ENCODE results near the gene LONP2. TPM values are rescaled to one million over a fixed set of nuclear protein-coding genes. Genes with fewer than 3 reads are reported as not detected.
A peak's percentile ranks its signal among the peaks of the same experiment; 100 is the strongest.

Gene LONP2
- total and polyA plus RNA-seq, 2 of the 13 experiments (the other 11 are each of a cell fraction or from before 2014, with no cell fraction given) = 39.2 to 63.3 TPM

DNA sequence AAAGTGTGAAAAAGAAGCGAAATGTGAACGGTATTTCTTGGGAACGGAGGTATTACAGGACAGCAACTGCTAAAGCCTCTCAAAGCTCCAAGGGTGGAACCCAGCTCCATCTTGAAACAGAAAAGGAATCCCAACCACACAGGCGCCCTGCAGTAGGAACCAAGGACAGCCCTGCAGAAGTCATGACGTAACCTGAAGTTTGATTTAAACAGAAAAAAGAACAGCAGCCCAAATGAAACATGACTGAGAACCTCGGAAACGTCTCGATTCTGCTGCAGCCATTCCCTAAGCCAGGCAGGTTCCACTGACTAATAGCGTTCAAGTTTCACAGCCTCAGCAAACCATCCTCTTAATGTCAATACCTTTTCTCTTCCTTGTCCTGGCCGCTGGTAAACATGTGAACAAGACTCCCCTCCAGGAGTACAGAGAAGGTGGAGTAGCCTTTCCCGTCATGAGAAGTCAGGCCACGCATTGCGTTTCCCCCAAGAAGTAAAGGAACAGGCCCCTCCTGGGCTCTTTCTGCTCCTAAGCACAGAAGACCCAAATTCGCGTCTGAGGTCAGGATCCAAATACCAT is 121.0 kb downstream of the LONP2 start (continued):
- TF ChIP-seq ZNF530 (CRISPR knock-in tag; IDR thresholded peaks at IDR 0.05; ENCODE audit: low read depth) (no peak), EEA1 (CRISPR knock-in tag; IDR thresholded peaks at IDR 0.05; ENCODE audit: borderline replicate concordance) (no peak), ZNF564 (CRISPR knock-in tag; IDR thresholded peaks at IDR 0.05) (no peak), TGIF2 (CRISPR knock-in tag; IDR thresholded peaks at IDR 0.05) (peak; percentile 31), SSRP1 (CRISPR knock-in tag; IDR thresholded peaks at IDR 0.05) (peak; percentile 84; the same call in 1 of the 2 replicates), ZNF619 (CRISPR knock-in tag; IDR thresholded peaks at IDR 0.05) (no peak), FOXO1 (CRISPR knock-in tag; IDR thresholded peaks at IDR 0.05) (0 out of 2 replicates have a peak, but pooled peaks have one; percentile 5), RELA (CRISPR knock-in tag; IDR thresholded peaks at IDR 0.05) (no peak), ZNF841 (CRISPR knock-in tag; IDR thresholded peaks at IDR 0.05; ENCODE audit: borderline replicate concordance) (no peak), MEF2D (CRISPR knock-in tag; IDR thresholded peaks at IDR 0.05) (0 out of 2 replicates have a peak, but pooled peaks have one; percentile 27), DMAP1 (CRISPR knock-in tag; IDR thresholded peaks at IDR 0.05) (0 out of 2 replicates have a peak, but pooled peaks have one; percentile 1), NR2F2 (IDR thresholded peaks at IDR 0.05; ENCODE audit: borderline replicate concordance, low read depth) (no peak), GFI1 (CRISPR knock-in tag; IDR thresholded peaks at IDR 0.05; ENCODE audit: borderline replicate concordance) (no peak), DNMT3B (CRISPR knock-in tag; conservative IDR thresholded peaks at IDR 0.05) (no peak), GLI4 (CRISPR knock-in tag; IDR thresholded peaks at IDR 0.05; ENCODE audit: borderline replicate concordance) (peak; percentile 93; the same call in 1 of the 2 replicates), NFYC (CRISPR knock-in tag; IDR thresholded peaks at IDR 0.05) (no peak), KLF15 (CRISPR knock-in tag; IDR thresholded peaks at IDR 0.05; ENCODE audit: borderline replicate concordance) (no peak), HDAC6 (IDR thresholded peaks at IDR 0.05; ENCODE audit: low read depth, low read length) (no peak), ETV6 (CRISPR knock-in tag; conservative IDR thresholded peaks at IDR 0.05) (0 out of 2 replicates have a peak, but pooled peaks have one; percentile 1)
- TF ChIP-seq, protein P1, sequence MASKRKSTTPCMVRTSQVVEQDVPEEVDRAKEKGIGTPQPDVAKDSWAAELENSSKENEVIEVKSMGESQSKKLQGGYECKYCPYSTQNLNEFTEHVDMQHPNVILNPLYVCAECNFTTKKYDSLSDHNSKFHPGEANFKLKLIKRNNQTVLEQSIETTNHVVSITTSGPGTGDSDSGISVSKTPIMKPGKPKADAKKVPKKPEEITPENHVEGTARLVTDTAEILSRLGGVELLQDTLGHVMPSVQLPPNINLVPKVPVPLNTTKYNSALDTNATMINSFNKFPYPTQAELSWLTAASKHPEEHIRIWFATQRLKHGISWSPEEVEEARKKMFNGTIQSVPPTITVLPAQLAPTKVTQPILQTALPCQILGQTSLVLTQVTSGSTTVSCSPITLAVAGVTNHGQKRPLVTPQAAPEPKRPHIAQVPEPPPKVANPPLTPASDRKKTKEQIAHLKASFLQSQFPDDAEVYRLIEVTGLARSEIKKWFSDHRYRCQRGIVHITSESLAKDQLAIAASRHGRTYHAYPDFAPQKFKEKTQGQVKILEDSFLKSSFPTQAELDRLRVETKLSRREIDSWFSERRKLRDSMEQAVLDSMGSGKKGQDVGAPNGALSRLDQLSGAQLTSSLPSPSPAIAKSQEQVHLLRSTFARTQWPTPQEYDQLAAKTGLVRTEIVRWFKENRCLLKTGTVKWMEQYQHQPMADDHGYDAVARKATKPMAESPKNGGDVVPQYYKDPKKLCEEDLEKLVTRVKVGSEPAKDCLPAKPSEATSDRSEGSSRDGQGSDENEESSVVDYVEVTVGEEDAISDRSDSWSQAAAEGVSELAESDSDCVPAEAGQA (IDR thresholded peaks at IDR 0.05; ENCODE audit: low read depth) = no peak
- TF ChIP-seq, protein P1 (CRISPR knock-in tag; IDR thresholded peaks at IDR 0.05; ENCODE audit: borderline replicate concordance) = no peak
- TF ChIP-seq, protein P2, sequence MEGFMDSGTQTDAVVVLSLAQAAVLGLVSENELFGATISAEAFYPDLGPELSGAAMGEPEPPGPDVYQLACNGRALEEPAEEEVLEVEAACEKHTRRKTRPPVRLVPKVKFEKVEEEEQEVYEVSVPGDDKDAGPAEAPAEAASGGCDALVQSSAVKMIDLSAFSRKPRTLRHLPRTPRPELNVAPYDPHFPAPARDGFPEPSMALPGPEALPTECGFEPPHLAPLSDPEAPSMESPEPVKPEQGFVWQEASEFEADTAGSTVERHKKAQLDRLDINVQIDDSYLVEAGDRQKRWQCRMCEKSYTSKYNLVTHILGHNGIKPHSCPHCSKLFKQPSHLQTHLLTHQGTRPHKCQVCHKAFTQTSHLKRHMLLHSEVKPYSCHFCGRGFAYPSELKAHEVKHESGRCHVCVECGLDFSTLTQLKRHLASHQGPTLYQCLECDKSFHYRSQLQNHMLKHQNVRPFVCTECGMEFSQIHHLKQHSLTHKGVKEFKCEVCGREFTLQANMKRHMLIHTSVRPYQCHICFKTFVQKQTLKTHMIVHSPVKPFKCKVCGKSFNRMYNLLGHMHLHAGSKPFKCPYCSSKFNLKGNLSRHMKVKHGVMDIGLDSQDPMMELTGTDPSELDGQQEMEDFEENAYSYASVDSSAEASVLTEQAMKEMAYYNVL (CRISPR knock-in tag; IDR thresholded peaks at IDR 0.05; ENCODE audit: borderline replicate concordance) = no peak
- TF ChIP-seq, protein P3, sequence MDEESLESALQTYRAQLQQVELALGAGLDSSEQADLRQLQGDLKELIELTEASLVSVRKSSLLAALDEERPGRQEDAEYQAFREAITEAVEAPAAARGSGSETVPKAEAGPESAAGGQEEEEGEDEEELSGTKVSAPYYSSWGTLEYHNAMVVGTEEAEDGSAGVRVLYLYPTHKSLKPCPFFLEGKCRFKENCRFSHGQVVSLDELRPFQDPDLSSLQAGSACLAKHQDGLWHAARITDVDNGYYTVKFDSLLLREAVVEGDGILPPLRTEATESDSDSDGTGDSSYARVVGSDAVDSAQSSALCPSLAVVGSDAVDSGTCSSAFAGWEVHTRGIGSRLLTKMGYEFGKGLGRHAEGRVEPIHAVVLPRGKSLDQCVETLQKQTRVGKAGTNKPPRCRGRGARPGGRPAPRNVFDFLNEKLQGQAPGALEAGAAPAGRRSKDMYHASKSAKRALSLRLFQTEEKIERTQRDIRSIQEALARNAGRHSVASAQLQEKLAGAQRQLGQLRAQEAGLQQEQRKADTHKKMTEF (CRISPR knock-in tag; IDR thresholded peaks at IDR 0.05) = no peak
